Peyer's patch (tissue), 4 donors: ENCODE data around the gene PLCL1. TPM values are rescaled to one million over a fixed set of nuclear protein-coding genes. Genes with fewer than 3 reads are reported as not detected.

Experiments
- DNase-seq, 3 donors: peaks; one replicate each; pipeline ENCODE4 v3.0.0-alpha.2; 2017 to 2019
- H3K27ac ChIP-seq, 4 donors: fragments of 200-600 bp; sonication (generic); one replicate each; pipeline ENCODE4 v1.5.1; 2016 to 2019
- H3K27me3 ChIP-seq, 2 donors: fragments of 200-600 bp; sonication (generic); one replicate each; pipeline ENCODE4 v1.5.1; 2019
- H3K36me3 ChIP-seq, 3 donors: fragments of 200-600 bp; sonication (generic); one replicate each; pipeline ENCODE4 v1.5.1; 2016 to 2019
- H3K4me1 ChIP-seq, 4 donors: fragments of 200-600 bp; sonication (generic); one replicate each; pipeline ENCODE4 v1.5.1; 2016 to 2019
- H3K4me3 ChIP-seq, 4 donors: fragments of 200-600 bp; sonication (generic); 1 replicate in 3 of 4; 2 replicates in 1 of 4; pipeline ENCODE4 v1.5.1; 2016 to 2019; ENCODE audit warnings: mild to moderate bottlenecking in 1 of 4
- H3K9me3 ChIP-seq, 4 donors: fragments of 200-600 bp; sonication (generic); one replicate each; pipeline ENCODE4 v1.5.1; 2016 to 2019; ENCODE audit warnings: mild to moderate bottlenecking in 1 of 4
- POLR2A ChIP-seq, 2 donors: fragments of 450-650 bp; IDR thresholded peaks; one replicate each; pipeline ENCODE4 v1.5.1; 2017; ENCODE audit warnings: antibody characterized with exemption in 2 of 2, mild to moderate bottlenecking in 2 of 2, moderate library complexity in 2 of 2
- total RNA-seq, 4 donors: library from RNA; depleted of rRNA; stranded (reverse); fragments of >200 nt; gene quantifications; one replicate each; pipeline ENCODE4 v1.1.0, GENCODE V29; 2016
- TF ChIP-seq, protein P1 (sequence below), 6 experiments: fragments of 450-650 bp in 4 of 6; fragments of 200-600 bp in 2 of 6; sonication (generic) in 1 of 6; IDR thresholded peaks; one replicate each; pipeline ENCODE4 v1.5.1; 2017 to 2019; ENCODE audit warnings: antibody characterized with exemption in 6 of 6, mild to moderate bottlenecking in 3 of 6, moderate library complexity in 1 of 6

Gene PLCL1
- total RNA-seq: 1 to 10 TPM in 3 of 4 donors, not detected in 1; 1.9 to 5.8 (median 2.8) TPM

DNA sequence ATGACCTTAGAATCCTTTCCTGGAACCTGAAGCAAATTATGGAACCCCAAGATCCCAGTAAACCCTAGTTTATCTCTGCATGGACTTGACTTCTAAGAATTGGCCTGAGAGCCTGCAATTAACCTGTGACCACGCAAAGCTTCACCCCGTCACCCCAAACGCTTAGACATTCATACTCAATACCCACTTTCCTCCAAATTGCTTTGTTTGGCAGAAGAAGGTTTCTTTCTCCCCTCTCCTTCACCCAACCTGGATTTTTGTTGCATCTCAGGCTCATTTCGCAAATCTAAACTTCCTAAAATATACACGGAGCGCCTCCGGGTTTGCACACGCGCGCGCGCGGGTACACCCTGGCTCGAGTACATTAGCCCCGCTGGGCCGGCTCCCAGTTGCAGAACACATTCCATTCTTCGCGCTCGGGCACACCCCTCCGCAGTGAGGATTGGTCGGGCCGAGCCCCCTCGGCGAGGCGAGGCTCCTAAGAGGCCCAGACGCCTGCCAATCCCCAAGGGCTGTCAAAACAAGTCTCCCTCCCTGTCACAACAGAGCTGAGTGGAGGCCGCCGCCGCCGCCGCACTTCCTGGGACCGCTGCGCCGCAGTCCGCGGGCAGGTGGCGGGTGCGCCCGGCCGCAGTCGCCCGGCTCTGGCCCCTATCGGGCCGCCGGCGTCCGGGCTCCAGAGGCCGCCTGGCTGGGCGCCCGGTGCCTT is at the start of gene PLCL1:
Gene PLCL1, plus strand, starts transcription at position 545 of the 709 bp plus-strand sequence.
- Histone ChIP-seq H3K27me3 (no peaks in the 10 kb centered on the region), H3K9me3 (no peaks in the 10 kb centered on the region), H3K27ac (peak within 1 kb of the TSS; percentile 42 to 71 (median 60)), H3K4me3 (peak within 1 kb of the TSS; percentile 56 to 80 (median 68)), H3K4me1 (peaks cover 0 to 8% (median 1%) of the 10 kb centered on the region in 4 donors), H3K36me3 (no peaks in the 10 kb centered on the region)
- peak; percentile 77 to 94 (median 84) for DNase-seq
- TF ChIP-seq, protein P1, sequence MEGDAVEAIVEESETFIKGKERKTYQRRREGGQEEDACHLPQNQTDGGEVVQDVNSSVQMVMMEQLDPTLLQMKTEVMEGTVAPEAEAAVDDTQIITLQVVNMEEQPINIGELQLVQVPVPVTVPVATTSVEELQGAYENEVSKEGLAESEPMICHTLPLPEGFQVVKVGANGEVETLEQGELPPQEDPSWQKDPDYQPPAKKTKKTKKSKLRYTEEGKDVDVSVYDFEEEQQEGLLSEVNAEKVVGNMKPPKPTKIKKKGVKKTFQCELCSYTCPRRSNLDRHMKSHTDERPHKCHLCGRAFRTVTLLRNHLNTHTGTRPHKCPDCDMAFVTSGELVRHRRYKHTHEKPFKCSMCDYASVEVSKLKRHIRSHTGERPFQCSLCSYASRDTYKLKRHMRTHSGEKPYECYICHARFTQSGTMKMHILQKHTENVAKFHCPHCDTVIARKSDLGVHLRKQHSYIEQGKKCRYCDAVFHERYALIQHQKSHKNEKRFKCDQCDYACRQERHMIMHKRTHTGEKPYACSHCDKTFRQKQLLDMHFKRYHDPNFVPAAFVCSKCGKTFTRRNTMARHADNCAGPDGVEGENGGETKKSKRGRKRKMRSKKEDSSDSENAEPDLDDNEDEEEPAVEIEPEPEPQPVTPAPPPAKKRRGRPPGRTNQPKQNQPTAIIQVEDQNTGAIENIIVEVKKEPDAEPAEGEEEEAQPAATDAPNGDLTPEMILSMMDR (IDR thresholded peaks at IDR 0.05): no peak
- peak in 1 of 2 donors; percentile 9 for TF ChIP-seq POLR2A (IDR thresholded peaks at IDR 0.05)

DNA sequence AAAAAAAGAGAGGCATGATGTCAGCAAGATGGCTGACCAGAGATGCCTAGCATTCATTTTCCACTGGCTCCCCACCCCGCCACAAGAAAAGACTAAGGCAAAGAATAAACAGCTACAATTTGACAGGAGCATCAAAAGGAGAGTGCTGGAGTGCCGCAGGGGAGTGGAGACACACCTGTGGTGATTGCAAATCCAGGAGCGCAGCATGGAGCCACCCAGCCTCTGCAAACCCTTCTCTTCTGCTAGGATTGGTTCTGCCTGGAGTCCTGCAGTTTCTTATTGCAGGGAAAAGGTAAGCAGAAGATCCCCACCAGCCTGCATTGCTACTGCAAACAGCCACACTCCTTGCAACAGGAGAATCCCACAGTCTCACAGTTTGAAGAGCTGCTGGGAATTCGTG is 45.4 kb upstream of the PLCL1 start:
- no peak for TF ChIP-seq POLR2A (IDR thresholded peaks at IDR 0.05)
- TF ChIP-seq, protein P1 (IDR thresholded peaks at IDR 0.05): no peak
- Histone ChIP-seq H3K36me3 (no peaks in the 10 kb centered on the region), H3K27ac (no peak overlapping the region), H3K4me1 (no peaks in the 10 kb centered on the region), H3K27me3 (no peaks in the 10 kb centered on the region), H3K9me3 (peaks cover 0 to 7% (median 0%) of the 10 kb centered on the region in 4 donors), H3K4me3 (no peak overlapping the region)
- no peak for DNase-seq

DNA sequence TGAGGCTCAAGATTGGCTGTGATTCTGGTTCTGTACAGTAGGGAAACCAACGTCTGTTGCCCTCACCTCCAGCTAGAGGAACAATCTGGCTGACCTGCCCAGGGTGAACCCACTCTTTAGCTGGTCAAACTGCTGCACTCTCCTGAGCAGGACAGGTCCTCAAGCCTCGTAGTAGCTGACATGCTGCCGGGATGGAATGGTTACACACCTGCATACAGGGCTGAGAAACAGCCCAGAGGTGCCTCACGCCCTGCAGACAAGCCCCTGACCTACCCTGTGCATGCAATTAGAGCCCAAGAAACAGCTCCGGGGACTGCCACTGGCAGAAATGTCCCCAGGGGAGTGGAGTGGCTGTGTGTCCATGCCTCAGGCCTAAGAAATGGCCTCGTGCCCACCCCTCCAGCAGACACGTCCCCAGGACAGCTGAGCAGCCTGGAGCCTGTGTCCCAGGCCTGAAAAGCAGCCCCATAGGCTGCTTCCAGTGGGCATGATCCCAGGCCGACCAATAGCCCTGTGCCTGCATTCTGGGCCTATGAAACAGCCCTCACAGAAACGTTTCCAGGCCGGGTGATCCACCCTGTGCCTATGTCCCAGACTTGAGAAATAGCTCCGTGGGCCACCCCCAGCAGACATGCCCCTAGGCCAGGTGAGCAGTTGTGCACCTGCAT is 44.6 kb upstream of the PLCL1 start:
- TF ChIP-seq, protein P1 (IDR thresholded peaks at IDR 0.05): no peak
- no peak for TF ChIP-seq POLR2A (IDR thresholded peaks at IDR 0.05)
- DNase-seq: no peak
- Histone ChIP-seq H3K27ac (no peak overlapping the region), H3K4me1 (no peaks in the 10 kb centered on the region), H3K4me3 (no peak overlapping the region), H3K9me3 (peaks cover 0 to 7% (median 0%) of the 10 kb centered on the region in 4 donors), H3K27me3 (no peaks in the 10 kb centered on the region), H3K36me3 (no peaks in the 10 kb centered on the region)

DNA sequence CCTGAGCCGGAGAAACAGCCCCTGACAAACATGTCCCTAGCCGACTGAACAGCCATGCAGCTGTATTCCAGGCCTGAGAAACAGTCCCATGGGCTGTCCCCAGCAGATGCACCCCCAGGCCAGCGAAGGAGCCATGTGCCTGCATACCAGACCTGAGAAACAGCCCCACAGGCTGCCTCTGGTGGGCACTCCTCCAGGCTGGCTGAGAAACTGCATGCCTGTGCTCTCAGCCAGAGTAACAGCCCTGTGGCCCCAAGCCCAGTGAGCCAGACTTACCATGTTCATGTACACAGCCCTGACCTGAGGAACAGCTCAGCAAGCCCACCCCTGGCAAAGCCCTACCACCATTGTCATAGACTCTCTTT is 44.1 kb upstream of the PLCL1 start:
- Histone ChIP-seq H3K9me3 (peaks cover 0 to 7% (median 0%) of the 10 kb centered on the region in 4 donors), H3K4me1 (no peaks in the 10 kb centered on the region), H3K27me3 (no peaks in the 10 kb centered on the region), H3K4me3 (no peak overlapping the region), H3K36me3 (no peaks in the 10 kb centered on the region), H3K27ac (no peak overlapping the region)
- TF ChIP-seq POLR2A (IDR thresholded peaks at IDR 0.05): no peak
- TF ChIP-seq, protein P1 (IDR thresholded peaks at IDR 0.05): no peak
- DNase-seq: no peak

DNA sequence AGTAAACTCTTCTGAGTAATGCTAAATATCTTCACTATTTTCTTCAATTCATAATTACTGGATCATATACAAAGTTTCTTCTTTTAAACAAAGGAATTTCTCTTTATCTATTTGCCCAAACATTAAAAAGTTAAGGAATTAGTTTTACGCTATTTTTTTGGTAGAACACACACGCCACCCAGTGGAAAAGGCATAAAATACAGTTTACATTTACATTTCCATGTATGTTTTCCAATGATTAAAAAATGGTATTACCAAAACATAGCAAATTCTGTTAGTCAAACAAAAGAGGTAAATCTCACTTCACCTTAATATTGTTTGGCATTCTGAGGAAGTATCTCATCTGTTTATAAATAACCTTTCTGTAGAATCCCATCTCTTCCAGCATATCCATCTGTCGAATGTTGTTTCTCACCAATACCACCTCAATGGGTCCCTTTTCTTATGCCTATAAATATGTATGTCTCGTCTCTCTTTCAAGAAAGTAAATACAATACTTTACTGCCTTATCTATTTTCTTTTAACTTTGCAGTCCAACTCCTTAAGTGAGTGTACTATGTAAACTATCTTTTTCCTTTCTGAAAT is 26.5 kb upstream of the PLCL1 start:
- TF ChIP-seq, protein P1 (IDR thresholded peaks at IDR 0.05): peak; percentile 33 to 83 (median 79)
- no peak for TF ChIP-seq POLR2A (IDR thresholded peaks at IDR 0.05)
- no peak overlapping the region for H3K27ac ChIP-seq
- H3K4me1 ChIP-seq: no peaks in the 10 kb centered on the region
- H3K36me3 ChIP-seq: no peaks in the 10 kb centered on the region
- no peaks in the 10 kb centered on the region for H3K27me3 ChIP-seq
- no peak for DNase-seq
- no peaks in the 10 kb centered on the region for H3K9me3 ChIP-seq
- no peak overlapping the region for H3K4me3 ChIP-seq
